ENCODE results near the gene LRRC8E.
"Not testable (repeated sequence)": the region's sequence is repeated elsewhere in the genome, so short reads cannot be mapped to it uniquely, and the experiment has no call there.

LRRC8E gene

GRCh38 chr19:7888826-7889217 lies 512 bp downstream of the LRRC8E start:
- no peak for DNase-seq

GRCh38 chr19:7893362-7894101 lies 5.2 kb downstream of the LRRC8E start:
- DNase-seq, result not testable (repeated sequence)

- DNase-seq, result no peak
Measured at GRCh38 chr19:7894612-7895309, 6.5 kb downstream of the LRRC8E start.

GRCh38 chr19:7895565-7895964 lies 7.3 kb downstream of the LRRC8E start:
- no peak for DNase-seq

- no peak for DNase-seq
Measured at GRCh38 chr19:7897292-7897691, 9.0 kb downstream of the LRRC8E start.

GRCh38 chr19:7898967-7899366 lies 10.7 kb downstream of the LRRC8E start:
- DNase-seq, result no peak

GRCh38 chr19:7899751-7900378 lies 11.6 kb downstream of the LRRC8E start:
- no peak for DNase-seq

- DNase-seq, result no peak
Measured at GRCh38 chr19:7900401-7900870, 12.1 kb downstream of the LRRC8E start.

- no peak for DNase-seq
Measured at GRCh38 chr19:7900931-7901330, 12.6 kb downstream of the LRRC8E start.

GRCh38 chr19:7901337-7901736 lies 13.0 kb downstream of the LRRC8E start:
- DNase-seq, result no peak

- no peak for DNase-seq
Measured at GRCh38 chr19:7902796-7903243, 14.5 kb downstream of the LRRC8E start.

GRCh38 chr19:7903244-7904073 lies 15.1 kb downstream of the LRRC8E start, which contains the start of gene MAP2K7:
TSS of gene MAP2K7 (plus strand) at chr19:7903877. CDS start at chr19:7903945, 68 bp downstream.
- peak; percentile 100 for DNase-seq

- DNase-seq, result peak; percentile 91
Measured at GRCh38 chr19:7904074-7905020, 16.0 kb downstream of the LRRC8E start.

- DNase-seq, result no peak
Measured at GRCh38 chr19:7905268-7905667, 17.0 kb downstream of the LRRC8E start.

- no peak for DNase-seq
Measured at GRCh38 chr19:7905859-7906258, 17.5 kb downstream of the LRRC8E start.

- DNase-seq, result no peak
Measured at GRCh38 chr19:7907122-7907521, 18.8 kb downstream of the LRRC8E start.

GRCh38 chr19:7907544-7907943 lies 19.2 kb downstream of the LRRC8E start:
- no peak for DNase-seq

GRCh38 chr19:7908078-7908699 lies 19.9 kb downstream of the LRRC8E start:
- DNase-seq, result no peak

- no peak for DNase-seq
Measured at GRCh38 chr19:7908742-7909461, 20.6 kb downstream of the LRRC8E start.

- no peak for DNase-seq
Measured at GRCh38 chr19:7909471-7910067, 21.3 kb downstream of the LRRC8E start.
